Gastrocnemius medialis (tissue), 4 donors: ENCODE data around the gene MFNG. TPM values are rescaled to one million over a fixed set of nuclear protein-coding genes. Genes with fewer than 3 reads are reported as not detected.

Experiments
- ATAC-seq, 2 donors: fragments of 150-250 bp; one replicate each; pipeline ENCODE4 v1.9.1; 2016
- DNase-seq, 2 donors: peaks; one replicate each; pipeline ENCODE4 v3.0.0-alpha.2; 2019
- H3K27ac ChIP-seq, 4 donors: fragments of 200-600 bp; sonication (generic); 1 replicate in 1 of 4; 2 replicates in 3 of 4; pipeline ENCODE4 v1.5.1; 2016 to 2018; ENCODE audit warnings: mild to moderate bottlenecking in 2 of 4, moderate library complexity in 1 of 4
- H3K27me3 ChIP-seq, 3 donors: fragments of 200-600 bp; sonication (generic) in 2 of 3; 1 replicate in 1 of 3; 2 replicates in 2 of 3; pipeline versions ENCODE4 v1.5.1 to v1.6.0; 2016 to 2019; ENCODE audit warnings: mild to moderate bottlenecking in 1 of 3, moderate library complexity in 1 of 3
- H3K36me3 ChIP-seq, 2 donors: fragments of 200-600 bp; sonication (generic) in 1 of 2; one replicate each; pipeline ENCODE4 v1.5.1; 2017 to 2018
- H3K4me1 ChIP-seq, 2 donors: fragments of 200-600 bp; sonication (generic) in 1 of 2; one replicate each; pipeline ENCODE4 v1.5.1; 2016 to 2017; ENCODE audit warnings: mild to moderate bottlenecking in 2 of 2
- H3K4me3 ChIP-seq, 4 donors: fragments of 200-600 bp; sonication (generic) in 3 of 4; 1 replicate in 1 of 4; 2 replicates in 3 of 4; pipeline ENCODE4 v1.5.1; 2016 to 2019; ENCODE audit warnings: mild to moderate bottlenecking in 2 of 4
- H3K9me3 ChIP-seq, 3 donors: fragments of 200-600 bp; sonication (generic) in 2 of 3; 1 replicate in 1 of 3; 2 replicates in 2 of 3; pipeline ENCODE4 v1.5.1; 2016 to 2019
- CTCF ChIP-seq, 5 experiments: fragments of 450-650 bp in 3 of 5; fragments of 200-600 bp in 2 of 5; sonication (generic) in 2 of 5; IDR thresholded peaks in 4 of 5; conservative IDR thresholded peaks in 1 of 5; 1 replicate in 4 of 5; 2 replicates in 1 of 5; pipeline ENCODE4 v1.5.1; 2016 to 2019; ENCODE audit warnings: antibody characterized with exemption in 5 of 5, mild to moderate bottlenecking in 3 of 5, moderate library complexity in 3 of 5
- POLR2A ChIP-seq, 2 donors: fragments of 450-650 bp; IDR thresholded peaks; one replicate each; pipeline ENCODE4 v1.6.1; 2017; ENCODE audit warnings: antibody characterized with exemption in 2 of 2, mild to moderate bottlenecking in 2 of 2, moderate library complexity in 2 of 2
- in situ Hi-C, 4 donors: fragments of 200-750 bp; cut with MboI; loops; one replicate each; pipeline versions ENCODE4 v1.15.0 to v1.8.0; 2017; ENCODE audit warnings: low sequenced_read_pairs in 4 of 4
- intact Hi-C: fragments of 100-400 bp; cut with DNase I; formaldehyde crosslinking; loops from one replicate; pipeline ENCODE4 v1.15.1; 2023; ENCODE audit warnings: low total_unique reads
- total RNA-seq, 4 donors: library from RNA; depleted of rRNA; stranded (reverse); fragments of >200 nt; gene quantifications; one replicate each; pipeline versions ENCODE4 v1.1.0 to v1.2.3, GENCODE V29; 2016

The MFNG gene
- total RNA-seq, 4 donors from 2014 or later: 2.4 to 7.0 (median 5.2) TPM

- Histone ChIP-seq H3K36me3 (no peaks in the 10 kb centered on the region), H3K27ac (no peak overlapping the region), H3K4me1 (peaks cover 10 to 11% of the 10 kb centered on the region in 2 donors), H3K27me3 (peaks cover 6 to 15% (median 11%) of the 10 kb centered on the region in 3 donors), H3K4me3 (no peak overlapping the region), H3K9me3 (no peaks in the 10 kb centered on the region)
- in situ Hi-C loops (no loop called here), intact Hi-C loops (no loop called here)
- ATAC-seq (no peak), DNase-seq (no peak)
- TF ChIP-seq POLR2A (IDR thresholded peaks at IDR 0.05) (no peak), CTCF (IDR thresholded peaks at IDR 0.05 in 4 of 5, conservative IDR thresholded peaks at IDR 0.05 in 1 of 5) (no peak)
Measured at GRCh38 chr22:37515901-37516300, 29.7 kb upstream of the MFNG start.

DNA sequence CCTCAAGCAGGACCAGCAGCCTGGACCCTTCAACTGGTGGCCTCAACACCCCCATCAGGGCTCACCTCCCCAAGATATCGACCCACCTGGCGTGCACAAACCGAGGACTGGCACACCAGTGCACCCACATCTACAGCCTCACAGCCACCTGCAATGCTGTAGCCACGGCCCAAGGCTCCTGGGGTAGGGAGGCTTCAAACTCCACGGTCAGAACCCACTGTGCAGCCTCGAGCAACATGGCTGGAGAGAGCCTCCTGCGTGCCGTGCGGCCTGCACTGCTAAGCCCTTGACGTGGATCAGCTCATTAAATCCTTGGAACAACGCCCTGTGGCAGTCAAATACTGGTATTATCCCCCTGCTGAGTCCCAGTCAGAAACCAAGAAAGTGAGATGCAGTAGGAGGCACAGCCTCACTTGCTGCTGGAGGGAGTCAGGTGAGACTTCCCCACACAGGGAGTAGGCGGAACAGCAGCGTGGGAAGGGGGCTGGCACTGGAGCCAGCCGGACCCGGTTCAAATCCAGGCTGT is 28.4 kb upstream of the MFNG start:
- intact Hi-C loops: no loop called here
- no peak for DNase-seq
- H3K4me1 ChIP-seq: peaks cover 11 to 18% of the 10 kb centered on the region in 2 donors
- no peak for ATAC-seq
- in situ Hi-C loops: no loop called here
- H3K27me3 ChIP-seq: peaks cover 0 to 7% (median 7%) of the 10 kb centered on the region in 3 donors
- H3K27ac ChIP-seq: no peak overlapping the region
- no peaks in the 10 kb centered on the region for H3K9me3 ChIP-seq
- TF ChIP-seq POLR2A (IDR thresholded peaks at IDR 0.05) (no peak), CTCF (IDR thresholded peaks at IDR 0.05 in 4 of 5, conservative IDR thresholded peaks at IDR 0.05 in 1 of 5) (no peak)
- H3K4me3 ChIP-seq: no peak overlapping the region
- H3K36me3 ChIP-seq: no peaks in the 10 kb centered on the region

GRCh38 chr22:37511395-37512104 is 25.4 kb upstream of the MFNG start:
- ATAC-seq: no peak

DNA sequence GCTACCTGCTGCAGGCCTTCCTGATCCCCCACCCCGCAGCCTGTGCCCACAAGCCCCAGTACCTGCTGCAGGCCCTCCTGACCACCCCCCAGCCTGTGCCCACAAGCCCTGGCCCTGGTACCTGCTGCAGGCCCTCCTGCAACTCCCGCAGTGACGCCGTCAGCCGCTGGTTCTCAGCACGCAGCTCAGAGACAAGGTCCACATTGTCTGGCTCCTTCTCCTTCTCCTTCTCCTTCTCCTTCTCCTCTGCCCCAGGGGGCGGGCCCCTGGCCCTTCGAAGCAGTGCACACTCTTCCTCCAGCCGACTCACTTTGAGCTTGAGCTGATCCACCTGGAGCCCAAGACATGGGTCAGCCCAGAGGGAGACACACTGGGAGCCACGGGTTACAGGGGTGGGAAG is 23.9 kb upstream of the MFNG start:
- ATAC-seq: no peak
- intact Hi-C loops: no loop called here
- in situ Hi-C loops: no loop called here
- DNase-seq: no peak
- Histone ChIP-seq H3K36me3 (no peaks in the 10 kb centered on the region), H3K4me1 (peaks cover 17 to 28% of the 10 kb centered on the region in 2 donors), H3K27me3 (no peaks in the 10 kb centered on the region), H3K4me3 (no peak overlapping the region), H3K9me3 (no peaks in the 10 kb centered on the region), H3K27ac (peak overlapping the region in 3 of 4 donors; percentile 50 to 67 (median 61))
- no peak for TF ChIP-seq CTCF (IDR thresholded peaks at IDR 0.05 in 4 of 5, conservative IDR thresholded peaks at IDR 0.05 in 1 of 5)
- no peak for TF ChIP-seq POLR2A (IDR thresholded peaks at IDR 0.05)

More at GRCh38 chr22:37511395-37512104, 25.4 kb upstream of the MFNG start:
- Histone ChIP-seq H3K36me3 (no peaks in the 10 kb centered on the region), H3K27me3 (peaks cover 0 to 4% (median 3%) of the 10 kb centered on the region in 3 donors), H3K4me1 (peaks cover 17 to 19% of the 10 kb centered on the region in 2 donors), H3K9me3 (no peaks in the 10 kb centered on the region), H3K27ac (peak overlapping the region in 3 of 4 donors; percentile 17 to 69 (median 59)), H3K4me3 (no peak overlapping the region)
- TF ChIP-seq CTCF (IDR thresholded peaks at IDR 0.05 in 4 of 5, conservative IDR thresholded peaks at IDR 0.05 in 1 of 5) (no peak), POLR2A (IDR thresholded peaks at IDR 0.05) (no peak)
- no peak for DNase-seq
- in situ Hi-C loops (no loop called here), intact Hi-C loops (no loop called here)
